CD4-positive, alpha-beta memory T cell (primary cell): ENCODE measurements around the gene PRIMA1. TPM values are rescaled to one million over a fixed set of nuclear protein-coding genes. Genes with fewer than 3 reads are reported as not detected.

ENCODE experiments used
- polyA plus RNA-seq, 2 donors: library from polyadenylated mRNA; unstranded; fragments of 300-500 nt; fragmentation: Illumina TruSeq; gene quantifications; one replicate each; pipeline ENCODE4 v1.2.3, GENCODE V29; 2021
- total RNA-seq, 2 experiments: library from RNA; stranded (reverse); gene quantifications; one replicate each; pipeline ENCODE4 v1.2.3, GENCODE V29; 2021

PRIMA1 gene
- total and polyA plus RNA-seq, 4 experiments from 2014 or later, result not detected

Other genes with a start within 250 kb of the PRIMA1 start
- not detected for gene FAM181A, start 138.9 kb upstream of the PRIMA1 start, total RNA-seq
- not detected for gene FAM181A, start 138.9 kb upstream of the PRIMA1 start, polyA plus RNA-seq
- gene ASB2, start 188.1 kb upstream of the PRIMA1 start, total RNA-seq, result 10 to 100 TPM; 27.3 to 29.7 TPM
- gene ASB2, start 188.1 kb upstream of the PRIMA1 start, polyA plus RNA-seq, result 1 to 10 TPM in 1 of 2 donors, under 1 TPM in 1; 0.87 to 2.3 TPM
- gene CCDC197, start 208.8 kb upstream of the PRIMA1 start, total RNA-seq, result not detected
- not detected for gene CCDC197, start 208.8 kb upstream of the PRIMA1 start, polyA plus RNA-seq
- gene OTUB2, start 237.9 kb upstream of the PRIMA1 start, total RNA-seq, result under 1 TPM; 0.42 to 0.67 TPM
- gene OTUB2, start 237.9 kb upstream of the PRIMA1 start, polyA plus RNA-seq, result 1 to 10 TPM in 1 of 2 donors, under 1 TPM in 1; 0.19 to 1.1 TPM